GM10847 (cell line): ENCODE results near the gene ATP1A4.

ENCODE experiments used
- POLR2A ChIP-seq: IDR thresholded peaks from 2 replicates; pipeline ENCODE4 v1.6.1; 2011; ENCODE audit not compliant: insufficient read length; ENCODE audit errors: extremely low read depth

ATP1A4 gene

DNA sequence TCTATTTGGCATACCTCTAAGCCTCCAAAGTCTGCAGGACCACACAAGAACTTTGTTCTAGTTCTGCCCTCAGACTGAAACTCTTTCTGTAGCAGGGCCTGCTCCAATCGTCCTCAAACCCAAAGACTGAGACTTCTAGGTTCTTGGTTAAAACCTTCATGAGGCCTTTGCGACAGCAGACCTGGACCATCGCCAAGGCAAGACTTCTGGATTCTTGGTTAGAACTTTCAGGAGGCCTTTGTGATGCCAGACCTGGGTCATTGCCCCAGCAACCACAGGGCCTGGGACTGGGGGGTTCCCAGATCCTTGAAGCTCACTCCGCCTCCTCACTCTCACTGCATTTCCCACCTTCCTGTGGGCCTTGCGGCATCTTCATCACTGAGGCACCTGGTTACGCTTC lies at the start of gene ATP1A4:
Gene ATP1A4, plus strand, starts transcription at position 301 of the 400 bp plus-strand sequence. CDS start 438 bp downstream, outside the sequence.
- TF ChIP-seq POLR2A: no peak

GRCh38 chr1:160101717-160102522 lies 49.5 kb upstream of the ATP1A4 start:
- TF ChIP-seq POLR2A: no peak

DNA sequence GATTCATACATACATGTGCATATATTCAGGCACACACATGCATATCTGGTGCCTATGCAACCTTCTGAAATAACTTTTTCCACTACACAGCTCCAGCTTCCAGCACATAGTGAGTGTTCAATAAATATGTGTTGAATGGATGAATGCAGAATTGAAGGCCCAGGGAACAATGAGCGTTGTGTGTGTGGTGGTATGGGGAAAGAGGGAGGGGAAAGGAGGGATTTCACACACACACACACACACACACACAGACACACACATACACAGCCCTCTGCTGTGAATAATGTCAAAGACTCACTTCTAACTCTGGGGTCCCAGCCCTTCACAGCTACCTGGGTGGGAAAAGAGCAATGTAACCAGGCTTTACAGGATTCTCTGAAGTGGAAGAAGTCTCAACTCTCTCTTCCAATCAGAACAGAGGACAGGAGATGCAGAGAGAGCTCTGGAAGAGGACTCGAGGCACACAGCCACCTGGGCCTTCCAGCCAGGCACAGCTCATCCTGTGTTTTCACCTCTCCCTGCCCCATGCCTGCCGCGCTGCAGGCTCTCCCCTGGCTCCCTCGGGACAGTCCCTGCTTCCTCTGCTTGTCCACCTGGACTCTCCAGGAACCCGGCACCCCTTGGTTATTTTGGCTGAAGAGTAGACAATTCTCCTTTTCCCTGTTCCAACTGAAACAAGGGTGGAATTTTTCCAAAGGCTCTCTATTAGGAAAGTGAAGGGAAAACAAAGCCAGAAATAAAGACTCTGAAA lies 47.6 kb upstream of the ATP1A4 start:
- TF ChIP-seq POLR2A: no peak

DNA sequence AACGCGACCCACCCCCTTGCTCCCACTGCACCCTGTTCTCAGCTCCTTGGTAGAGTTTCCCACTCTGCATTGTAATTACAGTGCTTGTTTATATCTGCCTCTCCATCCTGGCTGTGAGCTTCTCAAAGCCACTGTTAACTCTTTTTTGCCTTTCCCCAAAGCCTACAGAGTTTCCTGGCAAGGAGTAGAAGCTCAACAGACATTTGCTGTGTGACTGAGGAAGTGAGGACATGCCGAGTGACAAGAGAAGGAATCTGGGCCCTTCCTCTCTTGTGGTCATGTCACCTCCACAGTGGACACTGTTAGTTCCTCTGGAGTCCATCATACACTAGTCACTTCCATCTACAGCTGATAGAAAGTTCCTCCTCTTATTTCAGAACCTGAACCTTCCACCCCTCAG lies 46.9 kb upstream of the ATP1A4 start:
- TF ChIP-seq POLR2A: no peak

- no peak for TF ChIP-seq POLR2A
Observed at GRCh38 chr1:160105155-160105554, 46.2 kb upstream of the ATP1A4 start.

DNA sequence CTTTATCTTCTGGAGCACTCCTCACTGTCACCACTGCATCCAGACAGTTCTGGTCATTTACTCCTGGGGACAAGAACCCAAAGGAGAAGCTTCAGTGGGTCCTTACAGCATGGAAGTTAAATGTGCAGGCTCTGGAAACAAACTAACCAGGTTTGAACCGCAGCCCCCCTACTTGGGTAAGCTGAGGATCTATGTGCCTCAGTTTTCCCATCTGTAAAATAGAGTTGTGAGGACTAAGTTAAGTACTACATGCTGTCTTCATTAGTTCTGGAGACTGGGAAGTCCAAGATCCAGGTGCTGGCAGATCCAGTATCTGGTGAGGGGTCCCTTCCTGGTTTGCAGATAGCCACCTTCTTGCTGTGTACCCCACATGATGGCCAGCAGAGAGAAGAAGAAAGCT lies 43.9 kb upstream of the ATP1A4 start:
- TF ChIP-seq POLR2A: no peak

GRCh38 chr1:160108888-160109662 lies 42.3 kb upstream of the ATP1A4 start:
- TF ChIP-seq POLR2A: no peak

DNA sequence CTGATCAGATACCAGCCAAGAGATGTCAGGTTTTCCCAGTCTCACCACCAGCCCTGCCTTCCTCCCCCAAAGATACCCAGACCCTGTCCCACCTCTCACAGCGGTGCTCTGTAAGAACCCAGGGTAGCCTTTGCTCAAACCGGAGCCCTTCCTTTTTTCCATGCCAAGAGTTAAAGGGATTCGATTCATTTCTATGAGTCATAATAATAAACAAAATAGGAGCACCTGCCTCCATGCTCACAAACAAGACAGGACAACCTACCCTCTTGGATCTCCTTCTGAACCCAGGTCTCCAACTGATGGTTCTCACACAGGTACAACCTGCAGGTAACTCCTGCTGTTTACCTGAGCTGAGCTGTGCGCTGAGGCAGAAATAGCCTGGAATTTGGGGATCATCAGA lies 41.7 kb upstream of the ATP1A4 start:
- TF ChIP-seq POLR2A: no peak

DNA sequence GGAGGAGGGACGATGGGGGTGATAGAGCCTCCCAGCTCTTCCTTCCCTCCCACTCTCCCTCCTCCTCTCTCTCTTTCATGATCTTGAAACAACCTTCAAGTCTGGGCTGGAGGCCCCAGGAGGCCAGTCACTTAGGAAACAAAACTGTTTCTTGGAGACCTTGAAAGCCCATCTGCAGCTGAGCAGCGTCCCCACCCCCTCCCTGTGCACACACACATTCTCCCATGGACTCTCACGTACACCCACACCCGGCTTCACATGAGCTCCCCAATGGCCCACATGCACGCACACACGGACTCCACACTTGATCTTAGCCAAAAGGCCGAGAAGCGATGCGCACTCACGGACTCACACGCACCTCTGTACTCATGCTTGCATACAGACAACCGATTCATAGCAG lies 39.0 kb upstream of the ATP1A4 start:
- TF ChIP-seq POLR2A: no peak

DNA sequence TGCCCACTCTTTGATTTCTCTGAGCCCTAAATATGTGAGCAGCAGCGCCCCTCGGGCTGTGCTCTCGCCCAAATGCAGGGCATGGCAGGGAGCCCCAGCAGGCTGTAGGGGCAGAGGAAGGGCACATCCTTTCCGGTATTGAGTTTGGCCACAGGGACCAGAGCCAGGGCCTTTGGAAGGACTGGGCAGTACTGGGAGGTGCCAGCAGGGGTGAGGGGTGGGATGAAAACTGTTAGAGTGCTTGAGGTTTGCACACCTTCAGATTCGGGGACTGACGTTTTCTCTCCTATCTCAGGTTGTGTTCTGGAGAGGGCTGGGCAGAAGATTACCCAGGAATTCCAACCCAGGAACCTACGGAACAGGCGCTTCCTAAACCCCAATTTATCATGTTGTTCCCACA lies 38.0 kb upstream of the ATP1A4 start:
- no peak for TF ChIP-seq POLR2A

- no peak for TF ChIP-seq POLR2A
Observed at GRCh38 chr1:160114085-160114484, 37.3 kb upstream of the ATP1A4 start.

DNA sequence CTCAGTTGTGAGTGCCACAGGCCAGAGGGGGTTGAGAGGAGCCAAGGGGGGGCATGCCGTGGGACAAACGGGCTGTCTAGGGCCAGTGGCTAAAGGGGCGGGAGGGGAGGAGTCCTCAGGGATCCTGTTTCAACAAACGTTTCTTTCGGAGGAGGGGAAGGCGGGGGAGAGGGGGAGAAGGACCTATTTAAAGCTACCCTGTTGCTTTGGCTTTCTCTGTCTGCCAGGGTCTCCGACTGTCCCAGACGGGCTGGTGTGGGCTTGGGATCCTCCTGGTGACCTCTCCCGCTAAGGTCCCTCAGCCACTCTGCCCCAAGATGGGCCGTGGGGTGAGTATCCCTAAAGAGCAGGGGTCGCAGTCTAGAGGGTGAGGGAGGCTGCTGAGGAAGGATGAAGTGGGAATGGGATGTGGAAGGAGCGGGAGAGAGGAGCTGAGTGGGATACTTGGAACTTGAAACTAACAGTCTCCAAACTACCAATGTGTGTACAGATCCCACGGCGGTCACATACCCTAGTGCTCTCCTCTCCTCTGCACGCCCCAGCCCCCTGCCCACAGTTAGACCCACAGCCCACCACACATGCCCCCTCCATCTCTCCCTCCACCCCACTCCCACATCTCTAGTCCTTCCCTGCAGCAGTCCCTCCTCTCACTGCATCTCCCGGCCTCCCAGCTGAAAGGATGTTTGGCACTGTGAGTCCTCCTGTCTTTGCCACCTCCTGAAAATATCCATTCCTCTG lies 35.7 kb upstream of the ATP1A4 start, which contains the start of gene ATP1A2:
Gene ATP1A2, plus strand, starts transcription at position 215 of the 738 bp plus-strand sequence. Its CDS starts 103 bp downstream, at position 318.
- no peak for TF ChIP-seq POLR2A

DNA sequence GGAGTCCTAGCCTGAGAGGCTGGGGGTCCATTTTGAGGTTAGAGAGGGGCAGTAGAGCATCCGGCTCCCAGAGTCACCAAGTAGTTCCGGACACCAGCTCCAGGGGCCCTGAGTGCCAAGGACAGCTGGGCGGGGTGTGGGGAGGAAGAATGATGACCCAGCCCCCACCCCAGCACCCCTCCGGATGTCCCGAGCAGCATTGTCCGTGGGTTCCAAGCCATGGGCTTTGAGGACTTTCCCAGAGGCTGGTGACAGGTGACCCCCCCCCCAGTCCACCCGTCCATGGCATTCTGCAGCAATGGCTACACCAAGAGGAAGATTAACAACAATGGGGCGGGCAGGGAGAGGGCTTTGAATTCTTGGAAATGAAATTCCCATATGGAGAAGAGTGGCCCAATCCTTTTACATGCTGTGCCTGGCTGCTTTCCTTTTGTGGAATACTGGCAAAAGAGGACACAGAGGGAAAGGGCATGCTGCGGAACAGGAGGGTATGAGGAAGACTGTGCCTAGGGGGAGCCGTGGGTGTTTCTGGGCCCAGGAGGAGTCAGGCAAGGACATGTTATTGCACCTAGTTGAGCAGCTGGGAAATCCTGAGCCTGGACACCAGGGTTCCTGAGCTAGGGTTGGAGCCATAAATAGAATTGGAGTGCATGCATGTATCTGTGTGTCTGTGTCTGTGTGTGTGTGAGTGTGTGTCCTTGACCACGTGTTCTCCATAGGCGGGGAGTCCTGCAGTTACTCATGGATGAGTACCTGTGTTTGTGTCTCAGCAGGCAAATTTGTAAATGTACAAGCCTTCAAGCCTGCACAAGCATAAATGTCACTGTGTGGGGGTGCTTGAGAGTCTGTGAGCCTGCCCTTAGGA lies 34.9 kb upstream of the ATP1A4 start:
- no peak for TF ChIP-seq POLR2A

GRCh38 chr1:160117300-160117699 lies 34.1 kb upstream of the ATP1A4 start:
- no peak for TF ChIP-seq POLR2A
